ENCODE measurements around the gene SAG.

DNA sequence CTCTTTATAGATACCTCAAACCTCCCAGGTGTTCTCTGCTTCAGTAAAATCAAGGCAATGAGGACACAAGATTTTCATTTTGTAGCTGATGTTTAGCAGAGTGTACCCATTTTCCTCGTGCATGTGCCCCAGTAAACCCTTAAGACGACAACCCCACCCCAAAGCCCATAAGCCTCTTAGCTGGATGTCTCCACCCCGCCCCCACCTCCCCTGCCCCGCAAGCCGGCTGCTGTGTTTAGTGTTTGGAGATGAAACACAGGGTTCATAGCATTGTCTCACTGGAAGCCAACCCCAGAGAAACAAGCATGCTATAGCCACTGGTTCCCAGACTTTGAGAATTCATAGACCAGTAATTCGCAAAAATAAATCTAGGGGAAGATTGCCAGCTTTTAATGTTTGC lies 5.8 kb upstream of the SAG start:
- TF ChIP-seq, protein P1, sequence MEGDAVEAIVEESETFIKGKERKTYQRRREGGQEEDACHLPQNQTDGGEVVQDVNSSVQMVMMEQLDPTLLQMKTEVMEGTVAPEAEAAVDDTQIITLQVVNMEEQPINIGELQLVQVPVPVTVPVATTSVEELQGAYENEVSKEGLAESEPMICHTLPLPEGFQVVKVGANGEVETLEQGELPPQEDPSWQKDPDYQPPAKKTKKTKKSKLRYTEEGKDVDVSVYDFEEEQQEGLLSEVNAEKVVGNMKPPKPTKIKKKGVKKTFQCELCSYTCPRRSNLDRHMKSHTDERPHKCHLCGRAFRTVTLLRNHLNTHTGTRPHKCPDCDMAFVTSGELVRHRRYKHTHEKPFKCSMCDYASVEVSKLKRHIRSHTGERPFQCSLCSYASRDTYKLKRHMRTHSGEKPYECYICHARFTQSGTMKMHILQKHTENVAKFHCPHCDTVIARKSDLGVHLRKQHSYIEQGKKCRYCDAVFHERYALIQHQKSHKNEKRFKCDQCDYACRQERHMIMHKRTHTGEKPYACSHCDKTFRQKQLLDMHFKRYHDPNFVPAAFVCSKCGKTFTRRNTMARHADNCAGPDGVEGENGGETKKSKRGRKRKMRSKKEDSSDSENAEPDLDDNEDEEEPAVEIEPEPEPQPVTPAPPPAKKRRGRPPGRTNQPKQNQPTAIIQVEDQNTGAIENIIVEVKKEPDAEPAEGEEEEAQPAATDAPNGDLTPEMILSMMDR (IDR thresholded peaks at IDR 0.05), result no peak
- TF ChIP-seq POLR2A (IDR thresholded peaks at IDR 0.05), result no peak

All from uterus (tissue), 2 donors.